ENCODE measurements around the gene DEPDC7. TPM values are rescaled to one million over a fixed set of nuclear protein-coding genes. Genes with fewer than 3 reads are reported as not detected.

DEPDC7 gene
- total RNA-seq (2022; extraction: Qiagen RNA extraction; ENCODE audit: low read depth) = 4.0 to 8.6 TPM (median 7.2 TPM) in 5 replicates

GRCh38 chr11:33015621-33016551 lies at the start of gene DEPDC7:
TSS of gene DEPDC7 (plus strand) at chr11:33015878. CDS start at chr11:33015956, 78 bp downstream.

DNA sequence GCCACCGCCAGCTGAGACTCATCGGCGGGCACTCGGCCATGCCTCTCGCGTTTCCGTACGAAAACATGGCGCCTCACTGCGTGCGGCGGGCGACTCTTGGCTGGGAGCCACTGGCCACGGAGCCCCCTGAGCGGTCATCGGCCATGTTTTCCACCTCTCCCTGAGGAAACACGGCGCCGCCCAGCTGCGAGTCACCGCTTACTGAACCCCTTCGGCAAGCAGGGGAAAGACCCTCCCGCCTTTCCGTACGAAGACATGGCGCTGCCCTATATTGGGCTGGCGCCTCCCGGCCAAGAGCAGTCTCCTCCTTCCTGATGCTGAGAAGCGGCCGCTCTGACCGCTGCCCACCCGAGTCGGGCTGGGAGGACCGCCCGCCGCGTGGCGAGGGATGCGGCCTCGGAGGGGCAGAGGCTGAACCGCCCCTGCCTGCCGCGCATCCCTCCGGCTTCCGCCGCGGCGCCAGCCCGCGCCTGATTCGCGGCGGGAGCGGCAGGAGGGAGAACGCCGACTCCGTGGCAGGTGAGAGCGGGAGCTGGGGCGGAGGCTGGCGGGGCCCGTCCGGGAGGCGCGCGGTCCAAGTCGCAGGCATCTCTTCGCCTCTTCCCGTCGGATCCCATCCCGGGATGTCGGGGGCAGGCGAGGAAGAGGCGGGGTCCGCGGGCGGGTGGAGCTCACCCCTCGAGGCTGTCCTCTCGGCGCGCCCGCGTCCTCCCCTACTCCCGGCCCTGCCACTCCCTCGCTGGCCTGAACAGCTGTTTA lies 23.8 kb downstream of the DEPDC7 start, which contains the start of gene TCP11L1:
TCP11L1 (plus strand) TSS at position 299 of the 759 bp plus-strand sequence. CDS start 4,202 bp downstream, outside the sequence.

Other genes starting within 250 kb of the DEPDC7 start
- gene CCDC73, start 221.2 kb upstream of the DEPDC7 start, total RNA-seq (2022; extraction: Qiagen RNA extraction; ENCODE audit: low read depth) = not detected in 5 replicates
- 0.40 to 0.79 TPM (median 0.53 TPM) in 5 replicates for gene PRRG4, start 186.0 kb upstream of the DEPDC7 start, total RNA-seq (2022; extraction: Qiagen RNA extraction; ENCODE audit: low read depth)
- gene QSER1, start 123.1 kb upstream of the DEPDC7 start, total RNA-seq (2022; extraction: Qiagen RNA extraction; ENCODE audit: low read depth) = 10.3 to 20.5 TPM (median 18.3 TPM) in 5 replicates
- 16.9 to 22.3 TPM (median 18.5 TPM) in 5 replicates for gene TCP11L1, start 23.7 kb downstream of the DEPDC7 start, total RNA-seq (2022; extraction: Qiagen RNA extraction; ENCODE audit: low read depth)
- 24.8 to 30.3 TPM (median 28.5 TPM) in 5 replicates for gene CSTF3, start 145.6 kb downstream of the DEPDC7 start, total RNA-seq (2022; extraction: Qiagen RNA extraction; ENCODE audit: low read depth)
- 10.6 to 17.4 TPM (median 16.5 TPM) in 5 replicates for gene HIPK3, start 241.5 kb downstream of the DEPDC7 start, total RNA-seq (2022; extraction: Qiagen RNA extraction; ENCODE audit: low read depth)

Measured in A549 treated with RU486 at 1 μM for 4 hours (cell line).